Right lobe of liver (tissue), 6 donors: Measurements from ENCODE around the gene KCNK16. TPM values are rescaled to one million over a fixed set of nuclear protein-coding genes. Genes with fewer than 3 reads are reported as not detected.

Source experiments
- ATAC-seq, 4 donors: fragments of 200-7000 bp; cut with Tn5 transposase; one replicate each; pipeline ENCODE4 v1.9.1; 2020; ENCODE audit warnings: mild to moderate bottlenecking in 4 of 4, moderate library complexity in 4 of 4
- DNase-seq, 3 donors: peaks; one replicate each; pipeline ENCODE4 v3.0.0-alpha.2; 2020
- H3K27ac ChIP-seq, 3 donors: fragments of 200-600 bp; one replicate each; pipeline ENCODE4 v1.8.0; 2022
- H3K27me3 ChIP-seq, 2 donors: fragments of 200-600 bp; one replicate each; pipeline ENCODE4 v1.8.0; 2022
- H3K36me3 ChIP-seq, 4 donors: fragments of 200-600 bp; sonication (generic) in 1 of 4; one replicate each; pipeline versions ENCODE4 v1.5.1 to v1.8.0; 2017 to 2022; ENCODE audit warnings: control low read depth in 1 of 4
- H3K4me1 ChIP-seq, 4 donors: fragments of 200-600 bp; sonication (generic) in 1 of 4; one replicate each; pipeline versions ENCODE4 v1.5.1 to v1.8.0; 2017 to 2022; ENCODE audit warnings: control low read depth in 1 of 4
- H3K4me3 ChIP-seq, 3 donors: fragments of 200-600 bp; one replicate each; pipeline ENCODE4 v1.8.0; 2022
- H3K9me3 ChIP-seq, 4 donors: fragments of 200-600 bp; sonication (generic) in 1 of 4; one replicate each; pipeline versions ENCODE4 v1.5.1 to v1.8.0; 2017 to 2022; ENCODE audit warnings: control low read depth in 1 of 4
- POLR2A ChIP-seq: fragments of 450-650 bp; IDR thresholded peaks from one replicate; pipeline ENCODE4 v1.6.1; 2017; ENCODE audit warnings: antibody characterized with exemption, mild to moderate bottlenecking
- WGBS: methylation state at CpG from one replicate; pipeline ENCODE4 v1.1.6; 2018; ENCODE audit warnings: low coverage, low lambda C conversion rate; ENCODE audit not compliant: insufficient coverage; ENCODE audit errors: missing lambda C conversion rate; 5-methylcytosine and 5-hydroxymethylcytosine counted together
- intact Hi-C, 2 donors: fragments of 100-400 bp; cut with DNase I; formaldehyde crosslinking; loops; one replicate each; pipeline versions ENCODE4 v1.11.2 to v1.14.1; 2022
- total RNA-seq, 6 experiments: library from RNA; depleted of rRNA in 2 of 6; stranded (reverse); fragments of >200 nt in 2 of 6; fragmentation: NEBNext Ultra II Directional in 3 of 6; extraction: Animal tissue kit (Norgen Biotek cat#: 25700) in 3 of 6; gene quantifications; one replicate each; pipeline versions ENCODE4 v1.1.0 to v1.2.4, GENCODE V29; 2016 to 2023
- TF ChIP-seq, protein P1 (sequence below), 4 donors: fragments of 200-600 bp in 3 of 4; fragments of 450-650 bp in 1 of 4; IDR thresholded peaks; one replicate each; pipeline versions ENCODE4 v1.5.1 to v1.8.0; 2016 to 2022; ENCODE audit warnings: antibody characterized with exemption in 4 of 4, mild to moderate bottlenecking in 2 of 4
- donor health status: DM: no; HTN: yes; CAD: no.
- donor health status: DM: no; HTN: no; CAD: no.
- donor health status: DM: no; HTN: no; CAD: no.
- donor health status: DM: no; HTN: yes; CAD: no.
- donor health status: DM: no; HTN: yes; CAD: no.

The KCNK16 gene
- total RNA-seq, 6 experiments from 2014 or later = not detected

DNA sequence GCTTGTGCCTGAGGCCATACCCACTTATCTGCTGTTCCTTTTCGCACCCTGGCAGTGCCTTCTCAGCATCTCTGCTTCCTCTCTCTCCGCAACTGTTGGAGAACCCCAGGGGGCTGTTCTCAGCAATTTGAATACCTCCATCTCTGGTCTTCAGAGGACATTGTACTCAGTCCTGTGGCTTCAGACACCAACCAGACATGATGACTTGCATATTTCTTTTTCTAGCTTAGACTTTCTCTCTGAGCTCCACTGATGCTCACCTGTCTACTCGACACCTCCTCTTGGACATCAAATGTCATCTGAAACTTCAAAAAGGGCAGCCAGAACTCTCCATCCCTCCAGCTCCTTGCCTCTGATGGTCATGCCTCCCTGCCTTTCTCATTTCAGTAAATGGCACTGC is 18.9 kb upstream of the KCNK16 start:
- Histone ChIP-seq H3K4me3 (no peak overlapping the region), H3K9me3 (no peaks in the 10 kb centered on the region), H3K4me1 (no peaks in the 10 kb centered on the region), H3K36me3 (no peaks in the 10 kb centered on the region), H3K27ac (no peak overlapping the region), H3K27me3 (no peaks in the 10 kb centered on the region)
- DNase-seq = no peak
- WGBS = 61% methylated on average over 3 of the region's 3 CpGs
- TF ChIP-seq, protein P1, sequence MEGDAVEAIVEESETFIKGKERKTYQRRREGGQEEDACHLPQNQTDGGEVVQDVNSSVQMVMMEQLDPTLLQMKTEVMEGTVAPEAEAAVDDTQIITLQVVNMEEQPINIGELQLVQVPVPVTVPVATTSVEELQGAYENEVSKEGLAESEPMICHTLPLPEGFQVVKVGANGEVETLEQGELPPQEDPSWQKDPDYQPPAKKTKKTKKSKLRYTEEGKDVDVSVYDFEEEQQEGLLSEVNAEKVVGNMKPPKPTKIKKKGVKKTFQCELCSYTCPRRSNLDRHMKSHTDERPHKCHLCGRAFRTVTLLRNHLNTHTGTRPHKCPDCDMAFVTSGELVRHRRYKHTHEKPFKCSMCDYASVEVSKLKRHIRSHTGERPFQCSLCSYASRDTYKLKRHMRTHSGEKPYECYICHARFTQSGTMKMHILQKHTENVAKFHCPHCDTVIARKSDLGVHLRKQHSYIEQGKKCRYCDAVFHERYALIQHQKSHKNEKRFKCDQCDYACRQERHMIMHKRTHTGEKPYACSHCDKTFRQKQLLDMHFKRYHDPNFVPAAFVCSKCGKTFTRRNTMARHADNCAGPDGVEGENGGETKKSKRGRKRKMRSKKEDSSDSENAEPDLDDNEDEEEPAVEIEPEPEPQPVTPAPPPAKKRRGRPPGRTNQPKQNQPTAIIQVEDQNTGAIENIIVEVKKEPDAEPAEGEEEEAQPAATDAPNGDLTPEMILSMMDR (IDR thresholded peaks at IDR 0.05) = no peak
- TF ChIP-seq POLR2A = no peak
- intact Hi-C loops = no loop called here
- no peak for ATAC-seq

DNA sequence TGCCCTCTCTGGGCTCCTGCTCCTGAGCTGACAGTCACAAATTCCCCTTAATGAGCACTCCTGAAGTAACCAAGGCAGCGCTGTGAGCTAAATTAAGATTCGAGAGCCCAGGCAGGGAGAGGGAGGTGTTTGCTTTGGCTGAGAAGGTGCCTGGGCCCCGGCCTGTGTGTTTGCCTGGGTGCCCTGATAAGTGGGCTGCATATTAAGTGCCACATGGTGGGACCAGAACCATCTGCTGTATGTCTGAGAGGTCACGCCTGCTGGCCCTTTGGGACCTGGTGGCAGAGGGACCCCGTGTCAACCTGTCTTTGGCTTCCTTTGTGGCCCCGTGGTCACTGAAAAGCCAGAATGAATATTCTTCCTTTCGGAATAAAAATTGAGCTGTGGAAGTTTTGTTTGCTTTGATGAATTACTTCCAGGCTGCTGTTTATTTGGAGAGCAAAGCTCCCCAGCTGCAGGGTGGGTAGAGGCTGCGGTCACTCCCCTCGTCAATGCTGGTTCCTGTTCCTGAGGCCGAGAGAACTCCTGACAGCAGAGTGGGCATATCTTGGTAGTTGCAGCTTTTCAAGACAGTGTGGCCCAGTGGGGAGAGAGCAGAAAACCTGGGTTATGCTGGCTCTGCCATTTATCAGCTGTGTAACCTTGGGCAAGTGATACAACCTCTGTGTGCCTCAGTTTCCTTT is 17.5 kb upstream of the KCNK16 start:
- Histone ChIP-seq H3K36me3 (no peaks in the 10 kb centered on the region), H3K4me3 (no peak overlapping the region), H3K4me1 (no peaks in the 10 kb centered on the region), H3K9me3 (no peaks in the 10 kb centered on the region), H3K27me3 (no peaks in the 10 kb centered on the region), H3K27ac (no peak overlapping the region)
- intact Hi-C loops = no loop called here
- DNase-seq (no peak), ATAC-seq (no peak)
- TF ChIP-seq POLR2A = no peak
- TF ChIP-seq, protein P1 (IDR thresholded peaks at IDR 0.05) = no peak
- 6% methylated on average over 4 of the region's 10 CpGs for WGBS

DNA sequence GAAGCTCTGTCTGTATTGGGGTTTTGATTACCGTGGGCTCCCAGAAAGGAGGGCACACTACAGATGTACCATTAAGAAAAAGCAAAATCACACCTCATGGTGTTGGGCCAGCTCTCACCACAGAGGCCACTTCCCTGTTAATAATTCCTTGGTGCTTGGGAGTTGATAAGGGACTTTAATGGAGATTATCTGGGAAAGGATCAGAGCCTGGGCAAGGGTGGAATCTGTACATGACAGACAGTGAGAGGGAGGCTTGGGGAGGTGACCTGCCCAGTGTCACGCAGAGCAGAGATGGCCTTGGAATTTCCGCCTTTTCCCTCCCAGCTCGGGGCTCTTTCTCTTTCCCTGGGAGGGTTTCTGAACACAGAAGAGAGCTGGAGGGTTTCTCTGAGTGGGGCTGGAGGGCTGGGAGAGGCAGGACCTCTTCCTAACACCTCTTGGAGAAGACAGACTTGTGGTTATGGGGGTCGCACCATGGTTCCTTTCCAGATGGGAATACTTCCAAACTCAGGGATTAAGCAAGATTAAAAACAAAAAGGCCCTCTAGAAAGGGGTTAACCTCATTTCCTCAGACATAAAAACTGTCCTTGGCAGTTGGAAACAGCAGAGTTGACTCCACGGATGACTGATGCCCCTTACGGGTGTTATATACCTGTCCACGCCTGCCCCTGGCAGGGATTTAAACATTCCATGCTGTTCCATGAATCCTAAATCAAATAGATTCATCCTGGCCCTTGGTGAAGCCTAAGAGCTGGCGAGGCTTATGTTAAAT is 16.8 kb upstream of the KCNK16 start:
- H3K27ac ChIP-seq = no peak overlapping the region
- intact Hi-C loops = no loop called here
- no peaks in the 10 kb centered on the region for H3K9me3 ChIP-seq
- 57% methylated on average over 8 of the region's 9 CpGs for WGBS
- H3K27me3 ChIP-seq = no peaks in the 10 kb centered on the region
- no peak overlapping the region for H3K4me3 ChIP-seq
- ATAC-seq (no peak), DNase-seq (no peak)
- no peaks in the 10 kb centered on the region for H3K4me1 ChIP-seq
- TF ChIP-seq, protein P1 (IDR thresholded peaks at IDR 0.05) = no peak
- no peak for TF ChIP-seq POLR2A
- no peaks in the 10 kb centered on the region for H3K36me3 ChIP-seq

DNA sequence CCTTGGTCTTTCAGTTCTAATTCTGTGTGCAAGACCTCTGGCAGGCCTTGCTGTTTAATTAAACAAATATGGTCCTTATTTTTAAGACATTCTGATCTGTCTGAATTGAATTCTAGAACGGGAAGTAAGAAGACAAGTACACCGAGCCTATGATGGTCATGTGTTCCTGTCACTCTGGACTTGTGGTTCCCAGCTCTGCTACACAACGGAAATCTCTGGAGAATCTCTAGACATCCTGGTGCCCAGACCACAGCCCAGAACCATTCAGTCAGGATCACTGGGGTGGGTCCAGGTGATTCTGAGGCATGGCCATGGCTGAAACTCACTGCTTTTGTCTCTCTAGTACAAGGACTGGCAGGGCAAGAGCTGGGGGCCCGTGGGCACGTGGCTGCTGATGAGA is 15.9 kb upstream of the KCNK16 start:
- intact Hi-C loops = no loop called here
- Histone ChIP-seq H3K27ac (no peak overlapping the region), H3K4me1 (no peaks in the 10 kb centered on the region), H3K27me3 (no peaks in the 10 kb centered on the region), H3K9me3 (no peaks in the 10 kb centered on the region), H3K4me3 (no peak overlapping the region), H3K36me3 (no peaks in the 10 kb centered on the region)
- ATAC-seq (no peak), DNase-seq (no peak)
- WGBS = 73% methylated on average over 3 of the region's 5 CpGs
- TF ChIP-seq POLR2A = no peak
- TF ChIP-seq, protein P1 (IDR thresholded peaks at IDR 0.05) = no peak
